Measurements from ENCODE around the gene PLK2. TPM values are rescaled to one million over a fixed set of nuclear protein-coding genes. Genes with fewer than 3 reads are reported as not detected.
A peak's percentile ranks its signal among the peaks of the same experiment; 100 is the strongest.

PLK2 gene
- 10 to 100 TPM; 34.9 to 59.3 (median 40.8) TPM for total RNA-seq

GRCh38 chr5:58460002-58460731 lies at the start of gene PLK2:
Gene PLK2, minus strand, starts transcription at chr5:58460086. Its CDS starts 127 bp downstream, at chr5:58459959.
- H3K4me3 ChIP-seq (replicated peaks in 1 of 3): peak within 1 kb of the TSS; percentile 71 to 96 (median 85)
- intact Hi-C loops (cut with DNase I): loop anchor here (5.0 to 10.0 kb wide), 4 partner anchors 575 to 1163 kb away; no protein-coding TSS in a partner anchor
- peaks cover 0 to 5% of the 10 kb centered on the region in 2 donors for H3K4me1 ChIP-seq
- WGBS, 2 donors: 0% methylated on average over 2 to 5 of the region's 89 CpGs
- H3K36me3 ChIP-seq: peaks cover 14 to 19% of the 10 kb centered on the region in 2 donors
- H3K27ac ChIP-seq: peak within 1 kb of the TSS; percentile 82 to 95 (median 94)
- peak; percentile 97 to 100 for TF ChIP-seq POLR2A (IDR thresholded peaks at IDR 0.05)
- TF ChIP-seq CTCF (IDR thresholded peaks at IDR 0.05): peak in 4 of 6 experiments; percentile 23 to 75 (median 52)
- no peaks in the 10 kb centered on the region for H3K27me3 ChIP-seq
- peak; percentile 90 to 92 for DNase-seq
- H3K9me3 ChIP-seq: no peaks in the 10 kb centered on the region

- Histone ChIP-seq H3K4me3 (replicated peaks in 1 of 3) (no peak overlapping the region), H3K9me3 (no peaks in the 10 kb centered on the region), H3K4me1 (no peaks in the 10 kb centered on the region), H3K36me3 (no peaks in the 10 kb centered on the region), H3K27ac (no peak overlapping the region), H3K27me3 (no peaks in the 10 kb centered on the region)
- intact Hi-C loops (cut with DNase I): no loop called here
- no peak for DNase-seq
- WGBS, 2 donors: 72 to 78% methylated on average over 4 of the region's 4 CpGs
- TF ChIP-seq CTCF (IDR thresholded peaks at IDR 0.05): no peak
- TF ChIP-seq POLR2A (IDR thresholded peaks at IDR 0.05): no peak
Measured at GRCh38 chr5:58507715-58508114, 47.8 kb upstream of the PLK2 start.

GRCh38 chr5:58505971-58506640 lies 46.2 kb upstream of the PLK2 start:
- Histone ChIP-seq H3K27ac (no peak overlapping the region), H3K4me1 (no peaks in the 10 kb centered on the region), H3K9me3 (no peaks in the 10 kb centered on the region), H3K27me3 (no peaks in the 10 kb centered on the region), H3K36me3 (no peaks in the 10 kb centered on the region), H3K4me3 (replicated peaks in 1 of 3) (no peak overlapping the region)
- intact Hi-C loops (cut with DNase I): no loop called here
- TF ChIP-seq CTCF (IDR thresholded peaks at IDR 0.05): no peak
- TF ChIP-seq POLR2A (IDR thresholded peaks at IDR 0.05): no peak
- WGBS, 2 donors: 64 to 67% methylated on average over 2 of the region's 2 CpGs
- no peak for DNase-seq

GRCh38 chr5:58505502-58505901 lies 45.6 kb upstream of the PLK2 start:
- H3K4me3 ChIP-seq (replicated peaks in 1 of 3): no peak overlapping the region
- no peaks in the 10 kb centered on the region for H3K4me1 ChIP-seq

More at GRCh38 chr5:58505502-58505901, 45.6 kb upstream of the PLK2 start:
- H3K27me3 ChIP-seq: no peaks in the 10 kb centered on the region
- intact Hi-C loops (cut with DNase I): no loop called here
- no peak overlapping the region for H3K27ac ChIP-seq
- TF ChIP-seq POLR2A (IDR thresholded peaks at IDR 0.05): no peak
- TF ChIP-seq CTCF (IDR thresholded peaks at IDR 0.05): no peak
- H3K36me3 ChIP-seq: no peaks in the 10 kb centered on the region
- DNase-seq: no peak
- no peaks in the 10 kb centered on the region for H3K9me3 ChIP-seq
- WGBS, 2 donors: 61 to 81% methylated on average over 3 of the region's 3 CpGs
